CD4-positive, alpha-beta T cell treated with Interferon gamma for 1 hour (primary cell): ENCODE data around the gene IL2RA.
"Not testable (repeated sequence)": the region's sequence is repeated elsewhere in the genome, so short reads cannot be mapped to it uniquely, and the experiment has no call there.

Source experiments
- DNase-seq: peaks from one replicate; pipeline ENCODE4 v3.0.0-alpha.2; 2020

Gene IL2RA

GRCh38 chr10:6082496-6083395 is 20.6 kb upstream of the IL2RA start:
- no peak for DNase-seq

GRCh38 chr10:6080417-6080973 is 18.3 kb upstream of the IL2RA start:
- DNase-seq: no peak

DNA sequence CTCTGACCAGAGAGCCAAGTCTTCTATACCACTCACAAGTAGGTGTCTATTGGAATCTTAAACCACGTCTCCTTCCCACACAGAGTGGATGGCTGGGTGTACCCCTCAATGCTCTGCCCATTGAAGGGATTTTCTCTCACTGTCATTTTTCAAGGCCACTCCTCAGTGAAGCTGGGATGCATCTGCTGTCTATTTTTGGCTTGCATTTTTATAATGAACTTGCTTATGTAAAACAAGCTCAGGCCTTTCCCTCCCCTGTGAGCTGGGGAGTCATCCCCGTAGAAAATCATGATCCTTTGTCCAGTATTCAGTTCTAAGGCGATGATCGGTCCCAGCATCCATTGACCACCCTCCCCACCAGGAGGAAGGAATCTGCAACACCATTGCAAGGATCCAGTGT is 16.9 kb upstream of the IL2RA start:
- no peak for DNase-seq

- no peak for DNase-seq
Observed at GRCh38 chr10:6077071-6077675, 15.0 kb upstream of the IL2RA start.

DNA sequence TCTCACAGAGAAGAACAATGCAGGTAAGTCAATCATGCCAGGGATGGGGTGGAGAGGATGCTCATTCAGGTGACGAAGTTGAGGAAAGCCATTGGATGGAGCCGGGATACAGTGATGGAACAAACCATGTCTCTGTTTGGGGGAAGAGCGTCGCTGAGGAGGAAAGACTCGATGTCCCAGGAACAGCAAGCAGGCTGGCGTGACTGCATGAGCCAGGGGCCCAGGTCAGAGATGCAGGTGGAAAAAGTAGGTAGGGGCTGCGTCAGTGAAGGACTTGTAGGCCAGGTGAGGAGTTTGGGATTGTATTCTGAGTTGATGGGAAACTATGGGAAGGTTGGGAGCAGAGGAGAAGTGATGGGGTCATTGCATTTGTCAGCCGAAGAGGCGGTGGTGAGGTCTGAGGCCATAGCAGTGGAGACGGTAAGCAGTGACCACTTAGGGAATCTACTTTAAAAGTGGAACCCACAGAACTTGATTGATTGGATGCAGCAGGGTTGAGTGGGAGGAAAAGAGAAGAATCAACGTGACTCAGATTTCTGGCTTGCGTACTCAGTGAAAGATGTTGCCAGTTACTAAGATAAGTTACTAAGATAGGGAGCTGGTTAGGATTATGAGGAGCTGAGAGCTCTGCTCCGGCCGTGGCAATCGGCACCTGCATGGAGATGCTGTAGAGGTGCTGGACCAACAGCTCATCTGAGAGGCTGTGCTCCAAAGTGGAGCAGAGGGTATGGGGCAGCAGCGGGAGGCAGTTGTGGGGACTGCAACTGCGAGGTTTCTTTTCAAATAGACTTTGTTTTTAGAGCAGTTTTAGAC is 12.5 kb upstream of the IL2RA start:
- DNase-seq: no peak

GRCh38 chr10:6072215-6072934 is 10.2 kb upstream of the IL2RA start:
- DNase-seq: no peak

DNA sequence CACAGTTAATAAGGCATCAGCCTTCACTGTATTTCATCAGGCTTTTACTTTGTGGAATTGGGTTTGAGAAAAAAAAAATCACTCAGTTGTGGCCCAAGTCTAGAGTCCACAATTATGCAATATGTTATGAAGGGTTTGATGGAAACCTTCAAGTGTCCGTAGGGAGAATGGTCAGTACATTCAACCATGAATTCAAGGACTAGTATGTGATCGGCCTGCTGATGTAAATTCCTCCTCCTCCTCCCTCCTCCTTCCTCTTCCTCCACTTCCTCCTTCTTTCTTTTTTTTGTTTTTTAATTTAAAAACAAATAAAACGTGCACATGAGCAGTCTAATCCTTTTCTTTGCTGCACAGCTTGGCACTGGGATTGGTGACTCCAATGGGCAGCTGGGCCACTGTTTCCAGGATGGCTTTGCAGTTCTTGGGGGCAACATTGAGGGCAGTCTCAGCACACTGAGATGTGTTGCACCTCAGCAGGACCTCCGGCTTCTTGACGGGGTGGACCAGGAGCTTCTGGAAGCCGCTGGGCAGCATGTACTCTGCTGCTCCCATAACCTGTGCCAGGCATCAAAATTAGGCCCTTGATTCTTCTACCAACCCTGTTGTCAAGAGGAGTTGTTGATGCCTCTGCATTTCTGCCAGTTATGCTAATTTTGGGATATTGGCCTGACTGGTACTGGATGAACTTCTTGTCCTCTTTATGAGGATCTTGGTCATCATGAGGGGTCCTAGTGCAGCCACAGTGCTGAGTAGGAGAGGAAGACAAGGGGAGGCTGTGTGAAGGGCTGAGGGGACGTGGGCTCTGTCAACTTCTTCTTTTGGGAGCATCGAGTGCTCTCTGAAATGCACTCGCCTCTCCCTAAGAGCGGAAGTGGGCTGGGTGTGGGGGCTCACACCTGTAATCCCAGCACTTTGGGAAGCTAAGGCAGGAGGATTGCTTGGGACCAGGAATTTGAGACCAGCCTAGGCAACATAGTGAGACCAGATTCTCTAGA is 9.3 kb upstream of the IL2RA start:
- DNase-seq: no peak

DNA sequence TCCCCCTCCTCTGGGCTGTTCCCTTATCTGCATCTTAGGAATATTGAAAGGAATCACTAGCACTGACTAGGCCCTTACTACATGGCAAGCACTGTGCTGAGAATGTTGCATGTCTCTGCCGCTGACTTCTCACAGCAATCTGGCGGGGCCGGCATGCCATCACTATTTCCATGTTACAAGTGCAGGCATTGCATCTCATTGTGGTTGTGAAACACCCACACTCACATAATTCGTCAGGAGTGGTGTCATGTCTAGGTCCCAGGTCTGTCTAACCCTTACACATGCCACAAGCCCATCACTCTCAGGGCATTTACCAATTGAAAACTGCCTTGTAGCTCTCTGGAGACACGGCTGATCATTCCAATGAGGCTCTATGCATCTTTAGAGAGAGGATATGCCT is 8.5 kb upstream of the IL2RA start:
- DNase-seq: peak; percentile 29

GRCh38 chr10:6069081-6069931 is 7.1 kb upstream of the IL2RA start:
- DNase-seq: no peak

DNA sequence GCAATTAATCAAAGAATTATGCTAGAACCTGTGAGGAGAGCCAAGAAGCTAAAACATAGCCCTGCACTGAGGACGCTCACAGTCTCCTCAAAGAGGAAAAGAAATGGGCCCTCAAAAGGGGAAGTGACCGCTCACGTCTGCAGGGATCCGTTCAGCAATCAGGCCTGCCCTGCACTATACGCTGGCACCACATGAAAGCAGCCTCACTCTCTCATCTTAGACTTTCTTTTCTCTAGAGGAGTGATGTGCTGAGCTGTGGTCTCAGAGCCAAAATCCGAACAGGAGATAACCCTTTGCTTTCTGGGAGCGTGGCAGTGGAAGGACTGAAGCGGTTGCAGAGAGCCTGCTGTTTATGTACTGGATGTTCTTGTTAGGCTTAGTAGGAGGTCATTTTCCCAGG is 6.3 kb upstream of the IL2RA start:
- peak; percentile 54 for DNase-seq

GRCh38 chr10:6068006-6068405 is 5.8 kb upstream of the IL2RA start:
- DNase-seq: no peak

DNA sequence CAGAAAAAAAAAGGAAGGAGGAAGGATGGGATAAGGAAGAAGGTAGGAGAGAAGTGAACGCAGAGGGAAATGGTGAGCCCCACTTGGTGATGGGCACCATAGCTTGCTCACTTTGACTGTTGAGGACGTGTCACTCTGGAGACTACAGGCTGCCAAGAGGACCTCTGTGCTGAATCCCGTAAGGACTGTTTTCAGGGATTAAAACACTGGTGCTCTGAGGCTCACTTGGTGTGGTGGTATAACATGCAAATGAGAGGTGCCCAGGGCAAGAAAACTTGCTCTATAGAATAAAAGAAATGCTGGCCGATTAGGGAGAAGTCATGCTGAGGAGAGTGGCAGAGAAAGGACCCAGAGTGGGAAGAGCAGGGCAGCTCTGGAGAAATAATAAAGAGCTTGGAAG is 5.3 kb upstream of the IL2RA start:
- no peak for DNase-seq

- DNase-seq: no peak
Observed at GRCh38 chr10:6065835-6066234, 3.7 kb upstream of the IL2RA start.

GRCh38 chr10:6065406-6065805 is 3.2 kb upstream of the IL2RA start:
- no peak for DNase-seq

- not testable (repeated sequence) for DNase-seq
Observed at GRCh38 chr10:6064726-6065125, 2.6 kb upstream of the IL2RA start.

DNA sequence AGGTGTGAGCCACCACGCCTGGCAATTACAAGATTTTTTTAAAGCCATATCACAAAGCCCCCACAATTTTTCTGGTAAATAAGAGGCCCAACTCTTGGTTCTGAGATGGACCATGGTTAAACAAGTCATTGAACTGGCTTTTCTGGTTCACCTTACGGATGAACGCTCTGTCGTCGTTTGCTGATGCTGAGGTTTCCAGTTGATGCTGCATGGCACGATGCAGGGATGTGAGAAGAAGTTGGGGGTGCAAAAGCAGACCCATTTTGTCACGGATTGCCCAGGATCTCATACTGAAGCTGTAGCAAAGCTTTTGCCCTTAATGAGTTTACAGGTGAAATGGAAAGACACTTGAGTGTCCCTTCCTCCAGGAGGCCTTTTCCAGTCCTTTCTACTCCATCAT is 2.0 kb upstream of the IL2RA start:
- no peak for DNase-seq

- DNase-seq: no peak
Observed at GRCh38 chr10:6061056-6061455, 1.1 kb downstream of the IL2RA start.

- DNase-seq: no peak
Observed at GRCh38 chr10:6059506-6059905, 2.7 kb downstream of the IL2RA start.

GRCh38 chr10:6058682-6059475 is 3.3 kb downstream of the IL2RA start:
- no peak for DNase-seq
